HG03457 (cell line): ENCODE results near the gene MADD.
"Not testable (repeated sequence)": the region's sequence is repeated elsewhere in the genome, so short reads cannot be mapped to it uniquely, and the experiment has no call there.

Experiments used
- ATAC-seq: cut with Tn5 transposase; IDR thresholded peaks from one replicate; pipeline ENCODE4 v1.9.1; 2021; ENCODE audit warnings: moderate number of reproducible peaks; ENCODE audit not compliant: unreplicated experiment

Gene MADD

GRCh38 chr11:47317064-47317828 is 47.3 kb downstream of the MADD start:
- peak; percentile 78 for ATAC-seq

GRCh38 chr11:47318166-47318565 is 48.2 kb downstream of the MADD start:
- no peak for ATAC-seq

- ATAC-seq, result no peak
Observed at GRCh38 chr11:47324520-47324919, 54.6 kb downstream of the MADD start.

GRCh38 chr11:47325271-47326041 is 55.5 kb downstream of the MADD start:
- no peak for ATAC-seq

- no peak for ATAC-seq
Observed at GRCh38 chr11:47326198-47326597, 56.3 kb downstream of the MADD start.

- no peak for ATAC-seq
Observed at GRCh38 chr11:47327025-47327424, 57.1 kb downstream of the MADD start.

- ATAC-seq, result no peak
Observed at GRCh38 chr11:47327949-47328348, 58.0 kb downstream of the MADD start.

- ATAC-seq, result peak; percentile 51
Observed at GRCh38 chr11:47328449-47329390, 58.8 kb downstream of the MADD start.

GRCh38 chr11:47329431-47329986 is 59.6 kb downstream of the MADD start:
- no peak for ATAC-seq

- ATAC-seq, result no peak
Observed at GRCh38 chr11:47329987-47330931, 60.3 kb downstream of the MADD start.

GRCh38 chr11:47331454-47332302 is 61.7 kb downstream of the MADD start:
- no peak for ATAC-seq

- no peak for ATAC-seq
Observed at GRCh38 chr11:47332303-47332711, 62.4 kb downstream of the MADD start.

GRCh38 chr11:47332791-47333525 is 63.0 kb downstream of the MADD start:
- no peak for ATAC-seq

GRCh38 chr11:47333526-47333845 is 63.6 kb downstream of the MADD start:
- no peak for ATAC-seq

- ATAC-seq, result no peak
Observed at GRCh38 chr11:47333886-47334443, 64.0 kb downstream of the MADD start.

GRCh38 chr11:47334699-47335411 is 64.9 kb downstream of the MADD start:
- not testable (repeated sequence) for ATAC-seq

GRCh38 chr11:47335733-47336132 is 65.8 kb downstream of the MADD start:
- ATAC-seq, result no peak
